GM04504 (cell line): Measurements from ENCODE around the gene SUGCT.

Source experiments
- DNase-seq: peaks from one replicate; pipeline ENCODE4 v3.0.0-alpha.2; 2012; ENCODE audit warnings: low read depth

SUGCT gene

DNA sequence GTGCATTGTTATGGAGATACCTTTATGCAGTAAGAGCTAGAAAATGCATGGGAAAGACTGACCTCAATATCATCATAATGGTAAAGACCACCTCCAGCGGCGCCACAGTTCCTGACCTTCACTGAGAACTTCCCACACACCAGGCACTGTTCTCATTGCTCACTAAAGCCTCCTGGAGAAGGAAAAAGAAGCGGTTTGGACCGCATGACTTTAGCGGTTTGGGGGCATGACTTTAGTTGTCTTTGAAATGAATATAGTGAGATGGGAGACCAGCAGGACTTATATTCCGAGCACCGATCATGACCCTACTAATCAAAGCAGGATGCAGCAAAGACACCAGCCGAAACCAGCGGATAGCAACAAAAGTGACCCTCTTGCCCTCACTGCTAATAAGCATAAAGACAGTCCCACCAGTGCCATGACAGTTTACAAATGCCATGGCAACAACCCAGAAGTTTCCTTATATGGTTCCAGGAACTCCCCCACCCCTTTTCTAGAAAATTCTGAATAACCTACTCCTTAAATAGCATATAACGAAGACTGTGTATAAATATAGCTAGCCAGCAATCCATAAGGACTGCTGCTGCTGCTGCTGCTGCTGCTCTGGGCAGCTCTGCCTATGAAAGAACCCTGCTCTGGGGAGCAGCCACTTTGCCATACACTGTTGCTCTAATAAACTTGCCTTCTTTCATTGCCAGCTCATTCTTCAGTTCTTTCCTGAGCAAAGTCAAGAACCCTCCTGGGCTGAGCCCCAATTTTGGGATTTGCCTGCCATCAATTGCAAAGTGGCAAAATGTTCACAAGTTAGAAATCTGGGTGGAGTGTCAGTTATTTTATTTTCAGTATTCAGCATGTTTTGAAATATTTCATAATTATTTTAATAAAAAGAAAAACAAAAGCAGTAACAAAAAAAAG is 694.1 kb downstream of the SUGCT start:
- DNase-seq = no peak

DNA sequence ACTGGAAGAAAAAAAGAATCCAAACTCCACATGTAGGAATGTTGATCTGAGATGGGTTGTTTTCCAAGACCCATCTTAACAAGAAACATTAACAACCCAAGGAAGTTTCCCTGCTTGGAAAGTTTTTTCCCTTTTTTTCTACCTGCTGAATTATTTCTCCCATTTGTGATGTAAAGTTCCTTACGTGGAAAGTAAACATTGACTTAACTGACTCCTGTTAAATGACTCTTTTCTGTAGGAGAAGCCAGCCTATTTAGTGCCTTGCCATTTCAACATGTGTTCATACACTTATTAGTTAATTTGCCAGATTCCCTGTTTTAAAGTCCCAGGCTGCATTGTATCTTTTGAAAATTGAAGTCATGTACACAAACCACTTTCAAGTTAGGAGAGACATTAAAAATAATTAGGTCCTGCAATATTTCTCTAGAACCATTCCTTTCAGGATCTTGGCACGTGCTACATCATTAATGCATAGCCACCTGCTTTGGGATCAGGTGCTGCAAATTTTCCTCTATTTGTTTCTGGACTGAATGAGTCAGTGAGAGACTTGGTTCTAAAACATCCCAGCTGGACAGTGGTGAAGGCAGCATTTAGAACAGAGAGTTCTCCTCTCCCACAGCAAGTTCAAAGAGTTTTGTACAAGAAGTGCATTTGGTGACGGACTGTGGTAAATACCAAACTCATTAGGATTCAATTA is 698.5 kb downstream of the SUGCT start:
- no peak for DNase-seq

DNA sequence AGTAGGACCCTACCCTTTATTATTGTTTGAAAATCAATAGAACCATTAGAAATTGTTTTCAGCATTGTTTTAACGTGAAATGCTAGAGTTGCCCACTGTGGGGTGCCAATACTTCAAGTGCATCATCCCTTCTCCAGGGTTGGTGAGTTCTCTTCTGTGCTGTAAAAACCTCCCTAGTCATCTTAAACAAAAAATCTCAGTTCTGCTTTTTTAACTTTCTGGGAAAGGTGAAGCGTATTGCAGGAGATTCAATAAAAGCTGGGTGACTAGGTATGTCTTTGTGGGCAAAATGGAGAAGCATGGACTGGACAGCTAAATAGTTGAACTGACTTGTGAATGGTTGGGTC is 699.1 kb downstream of the SUGCT start:
- DNase-seq = no peak

DNA sequence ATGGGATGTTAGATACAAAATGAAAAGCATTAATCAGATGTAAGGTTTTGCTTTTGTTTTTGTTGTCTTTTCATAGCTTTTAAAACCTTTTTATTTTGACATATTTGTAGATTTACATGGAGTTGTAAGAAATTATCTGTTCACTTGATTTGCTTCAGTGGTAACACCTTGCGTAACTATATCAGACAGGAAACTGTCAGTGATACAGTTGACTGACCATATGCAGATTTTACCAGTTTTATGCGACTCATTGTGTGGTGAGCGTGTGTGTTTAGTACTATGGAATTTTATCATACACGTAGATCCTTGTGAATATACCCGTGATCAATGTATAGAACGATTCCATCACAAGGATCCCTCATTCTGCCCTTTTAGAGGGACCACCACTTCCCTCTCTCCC is 701.4 kb downstream of the SUGCT start:
- DNase-seq = no peak

DNA sequence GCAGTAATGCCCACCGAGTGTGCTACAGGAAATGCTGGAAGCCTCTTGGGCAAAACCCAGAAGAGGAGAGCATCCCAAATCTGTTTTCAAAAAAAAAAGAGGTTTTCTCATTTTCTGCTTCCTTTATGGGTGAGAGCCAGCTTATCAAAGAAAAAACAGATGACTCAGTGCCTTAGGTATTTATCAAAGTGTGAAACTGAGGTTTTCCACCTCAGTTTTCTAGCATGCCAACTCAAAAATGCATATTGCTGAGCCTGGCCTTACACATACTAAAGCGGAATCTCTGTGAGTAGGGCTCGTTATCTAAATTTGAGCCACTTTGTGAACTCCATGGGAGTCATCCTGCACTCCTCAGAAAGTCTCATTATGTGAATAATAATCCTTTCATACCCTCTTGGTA is 705.1 kb downstream of the SUGCT start:
- DNase-seq = no peak

DNA sequence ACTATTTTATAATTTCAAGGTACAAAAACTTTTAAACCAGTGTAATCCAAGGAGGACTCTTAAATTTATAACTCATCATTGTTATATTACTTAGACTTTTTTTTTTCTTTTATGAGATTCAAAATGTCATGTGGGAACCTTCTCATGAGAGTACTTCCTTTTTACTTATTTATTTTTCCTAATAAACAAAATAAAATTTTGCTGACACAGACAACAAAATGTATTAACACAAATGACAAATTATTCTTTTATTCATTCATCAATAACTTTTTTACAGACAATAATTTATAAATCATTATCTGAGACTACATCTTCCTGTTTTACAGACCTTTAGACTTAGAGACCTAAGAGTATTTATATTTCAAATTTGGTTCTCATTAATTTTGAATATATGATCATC is 706.2 kb downstream of the SUGCT start:
- no peak for DNase-seq

DNA sequence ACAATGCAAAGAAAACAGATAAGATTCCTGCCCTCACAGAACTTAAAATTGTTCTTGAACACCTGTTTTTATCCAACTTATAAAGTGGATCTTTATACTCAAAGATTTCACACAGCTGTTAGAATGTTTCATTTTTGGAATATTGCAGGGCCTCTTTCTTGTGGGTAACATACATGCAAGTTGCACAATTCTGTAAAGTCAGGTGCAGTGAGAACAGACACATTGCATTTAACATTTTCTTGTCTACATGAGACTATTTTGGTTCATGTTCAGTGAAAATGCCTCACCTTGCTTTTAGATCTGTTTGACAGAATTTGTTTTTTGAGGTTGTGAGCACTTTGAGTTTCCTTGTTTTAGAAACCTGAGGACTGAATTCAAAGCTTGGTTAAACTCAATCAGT is 707.8 kb downstream of the SUGCT start:
- no peak for DNase-seq

DNA sequence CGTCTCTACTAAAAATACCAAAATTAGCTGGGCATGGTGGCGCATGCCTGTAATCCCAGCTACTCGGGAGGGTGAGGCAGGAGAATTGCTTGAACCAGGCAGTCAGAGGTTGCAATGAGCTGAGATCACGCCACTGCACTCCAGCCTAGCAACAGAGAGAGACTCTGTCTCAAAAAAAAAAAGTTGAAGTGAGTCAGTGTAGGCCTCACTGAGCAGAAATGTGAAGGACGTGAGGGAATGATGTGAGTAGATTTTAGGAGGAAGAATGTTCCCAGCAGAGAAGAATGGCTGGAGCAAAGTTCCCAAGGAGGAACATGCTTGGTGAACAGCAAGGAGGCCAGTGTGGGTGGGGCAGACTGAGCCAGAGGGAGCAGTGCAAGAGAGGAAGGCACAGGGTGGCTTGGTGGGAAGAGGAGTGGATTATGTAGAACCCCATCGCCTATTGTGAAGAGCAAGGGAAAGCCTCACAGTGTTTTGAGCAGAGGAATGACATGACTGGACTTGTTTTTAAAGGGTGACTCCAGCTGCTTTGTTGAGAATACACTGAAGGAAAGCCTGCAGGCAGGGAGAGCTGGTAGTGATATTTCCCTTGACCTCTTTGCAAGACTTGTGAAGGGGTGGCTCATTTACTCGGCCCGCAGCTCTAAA is 708.7 kb downstream of the SUGCT start:
- DNase-seq = peak; percentile 20

DNA sequence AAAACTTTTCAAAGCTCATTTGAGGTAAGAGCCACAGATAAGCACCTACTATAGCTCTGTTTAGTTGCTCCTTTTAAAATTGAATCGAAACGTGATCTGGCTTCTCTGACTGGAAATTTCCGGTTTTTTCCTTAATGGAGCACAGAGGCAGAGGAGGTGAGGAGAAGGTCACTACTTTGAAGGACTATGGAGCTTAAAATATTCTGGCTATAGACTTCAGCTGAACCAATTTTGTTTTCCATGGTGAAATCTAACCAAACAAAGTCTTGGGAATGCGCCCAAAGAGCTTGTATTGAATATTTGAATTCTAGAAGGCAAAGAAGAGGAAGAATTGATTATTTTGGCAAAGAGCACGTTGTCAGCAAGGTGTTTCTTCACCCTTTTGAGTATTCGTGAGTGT is 711.1 kb downstream of the SUGCT start:
- DNase-seq = no peak

DNA sequence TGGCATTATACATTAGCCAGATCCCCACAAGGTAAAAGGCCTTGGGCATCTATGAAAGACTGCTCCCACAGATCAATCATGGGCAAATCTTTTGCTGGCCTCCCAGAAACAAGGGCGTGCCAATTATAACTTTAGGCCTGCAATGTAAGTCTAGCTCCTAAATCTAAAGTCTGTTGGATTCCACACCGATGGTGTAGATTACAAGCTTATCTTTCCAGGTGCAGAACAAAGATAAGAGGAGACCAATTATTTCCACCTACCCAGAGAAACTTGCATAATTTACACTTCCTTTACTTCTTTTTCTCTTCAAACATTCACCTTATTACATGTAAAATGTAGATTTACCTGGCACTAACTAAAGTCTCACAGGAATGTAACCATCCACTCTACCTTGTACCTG is 713.1 kb downstream of the SUGCT start:
- DNase-seq = no peak

DNA sequence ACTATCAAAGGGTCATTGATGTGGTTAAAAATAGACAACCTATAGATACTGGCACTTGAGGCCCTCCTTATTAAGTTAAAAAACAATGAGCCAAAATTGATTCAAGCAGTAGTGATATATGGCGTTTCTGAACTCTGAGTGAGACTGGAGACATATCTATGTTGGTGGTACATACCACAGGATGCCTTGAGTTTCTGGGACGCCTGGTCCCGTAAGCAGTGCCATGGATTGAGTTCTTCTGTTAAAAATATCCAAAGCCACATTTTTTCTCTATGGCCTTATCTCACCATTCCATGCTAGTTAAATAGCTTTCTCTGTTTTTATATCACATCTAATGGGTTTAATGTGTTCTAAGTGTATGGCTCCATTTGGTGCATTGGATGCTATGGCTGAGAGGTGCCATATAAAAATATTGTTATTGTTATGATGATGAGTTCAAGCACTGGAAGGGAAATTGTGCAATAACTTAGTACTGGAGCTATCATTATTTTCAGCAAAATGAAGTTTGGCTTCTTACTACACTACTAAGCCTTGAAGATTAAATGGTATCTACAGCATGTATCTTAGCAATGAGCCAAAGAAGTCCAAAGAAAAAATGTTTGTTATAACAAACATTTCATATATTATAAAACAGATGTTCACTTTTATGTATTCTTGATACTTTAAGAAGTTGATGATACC is 713.9 kb downstream of the SUGCT start:
- no peak for DNase-seq

DNA sequence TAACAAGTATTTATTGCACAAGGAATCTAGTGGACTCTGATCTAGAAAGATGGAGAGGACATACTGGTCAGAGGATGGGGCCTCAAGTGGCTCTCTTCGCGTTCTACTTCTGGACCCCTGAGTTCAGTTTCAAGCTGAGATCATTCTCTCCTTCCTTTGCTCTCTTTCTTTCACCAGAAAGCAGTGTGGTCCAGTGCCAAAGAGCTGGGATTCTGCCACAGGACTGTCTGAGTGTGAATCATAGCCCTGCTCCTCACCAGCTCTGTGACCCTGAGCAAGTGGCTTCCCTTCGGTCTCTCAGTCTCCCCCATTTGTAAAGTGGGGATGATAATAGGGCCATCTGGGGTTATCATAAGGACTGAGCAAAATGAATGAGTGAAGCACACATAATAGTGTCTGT is 715.2 kb downstream of the SUGCT start:
- peak; percentile 6 for DNase-seq

DNA sequence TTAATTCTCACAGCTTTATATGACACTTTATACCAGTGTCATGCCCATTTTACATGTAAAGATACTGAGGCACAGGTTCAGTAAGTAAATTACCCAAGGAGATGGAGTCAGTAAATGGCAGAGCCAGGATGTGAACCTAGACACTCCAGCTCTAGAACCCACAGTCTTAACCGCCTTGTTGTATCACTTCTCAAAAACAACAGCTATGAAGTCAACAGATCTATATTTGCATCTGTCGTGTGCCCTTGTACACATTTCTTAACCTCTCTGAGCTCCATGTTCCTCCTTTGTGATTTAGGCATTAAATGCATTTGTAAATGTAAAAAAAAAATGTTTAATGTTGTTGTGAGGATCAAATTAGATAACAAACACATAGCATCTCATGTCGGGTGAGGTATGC is 716.2 kb downstream of the SUGCT start:
- DNase-seq = no peak

DNA sequence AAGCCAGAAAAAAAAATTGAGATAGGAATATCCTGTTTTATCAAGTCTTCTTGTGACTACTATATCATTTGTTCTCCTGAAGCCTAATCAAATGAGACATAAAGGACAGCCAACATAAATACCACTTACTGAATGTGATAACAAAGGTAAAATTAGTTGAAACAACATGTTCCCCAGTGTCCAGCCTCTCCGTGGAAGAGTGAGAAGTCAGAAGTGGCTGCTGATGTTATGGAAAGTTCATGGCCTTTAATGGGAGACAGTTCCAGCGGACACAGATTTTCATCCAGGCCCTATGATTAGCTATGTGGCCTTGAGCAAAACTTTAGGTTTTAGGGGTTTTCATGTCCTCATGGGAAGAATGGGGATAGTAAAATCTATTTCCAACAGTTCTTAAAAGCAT is 724.3 kb downstream of the SUGCT start:
- no peak for DNase-seq

DNA sequence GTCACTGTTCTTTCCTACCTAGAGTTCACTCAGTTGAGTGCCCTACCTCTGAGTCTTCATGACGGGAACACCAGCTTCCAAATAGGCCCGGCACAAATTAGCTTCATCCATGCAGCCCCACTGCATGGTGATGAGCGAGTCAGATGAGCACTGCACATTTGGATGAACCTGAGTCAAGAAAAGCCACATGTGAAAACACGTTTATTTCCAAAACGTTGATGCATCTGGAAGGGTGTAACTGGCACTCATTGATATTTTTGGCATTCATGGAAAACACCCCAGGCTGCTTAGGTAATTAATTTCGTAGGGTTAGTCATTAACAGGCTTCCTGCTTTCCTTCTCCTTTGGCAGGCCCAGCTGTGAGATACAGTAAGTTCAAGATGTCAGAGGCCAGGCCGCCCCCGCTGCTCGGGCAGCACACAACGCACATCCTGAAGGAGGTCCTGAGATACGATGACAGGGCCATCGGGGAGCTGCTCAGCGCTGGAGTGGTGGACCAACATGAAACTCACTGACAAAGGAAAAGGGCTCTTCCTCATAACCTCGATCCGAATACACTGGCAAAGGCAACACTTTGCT is 725.2 kb downstream of the SUGCT start:
- DNase-seq = no peak

DNA sequence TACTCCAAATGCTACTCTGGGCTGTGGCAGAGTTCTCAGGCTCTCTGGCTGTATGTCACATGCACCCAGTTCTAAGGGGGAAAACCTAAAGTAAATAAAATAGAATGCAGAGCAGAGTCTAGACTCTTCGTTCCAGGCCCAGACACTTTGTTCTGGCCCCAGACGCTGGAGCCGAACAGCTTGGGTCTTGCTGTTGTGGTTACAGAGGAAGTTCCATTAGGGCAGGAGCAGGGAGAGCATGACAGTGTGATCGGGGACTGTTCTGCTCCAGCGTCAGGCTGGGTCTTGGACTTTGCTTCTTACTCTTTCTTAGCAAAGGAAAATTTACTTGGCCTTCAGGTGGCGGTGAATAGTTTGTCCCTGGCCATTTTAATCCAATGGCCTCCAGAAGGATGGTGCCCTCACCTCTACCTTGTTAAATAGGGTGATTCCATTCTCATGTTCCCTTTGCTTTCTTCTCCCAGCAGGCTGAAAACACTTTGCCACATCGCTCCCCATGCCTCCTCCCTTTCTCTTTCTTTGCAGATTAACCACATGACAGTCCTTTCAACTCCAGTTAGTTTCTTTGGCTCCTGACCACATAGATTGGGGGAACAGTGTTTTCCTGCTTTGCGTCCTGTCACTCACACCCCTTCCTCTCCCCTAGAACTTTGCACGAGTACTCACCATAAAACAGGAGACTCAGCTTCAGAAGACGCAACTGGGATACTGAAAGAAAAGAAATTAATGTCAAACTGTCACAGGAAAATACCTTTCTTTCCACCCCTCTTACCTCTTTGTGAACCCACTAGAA is 730.8 kb downstream of the SUGCT start:
- DNase-seq = no peak

DNA sequence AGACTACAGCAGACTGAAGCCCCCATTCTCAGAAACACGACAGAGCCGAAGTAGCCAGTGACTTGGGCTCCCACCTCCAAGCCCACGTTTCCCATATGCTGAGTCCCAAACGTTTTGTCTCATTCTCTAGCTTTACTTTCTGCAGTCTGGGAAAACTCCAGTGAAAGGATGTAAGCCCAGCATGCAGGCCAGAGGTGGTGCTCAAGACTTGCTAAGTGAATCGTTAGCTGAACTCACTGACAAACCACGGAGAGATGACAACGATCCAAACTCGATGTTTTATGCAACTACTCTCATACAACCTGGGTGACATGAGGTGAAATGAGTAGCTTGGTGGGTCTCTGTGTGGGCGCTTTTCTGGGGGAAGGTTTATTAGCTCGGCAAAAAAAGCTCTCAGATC is 731.8 kb downstream of the SUGCT start:
- DNase-seq = no peak

DNA sequence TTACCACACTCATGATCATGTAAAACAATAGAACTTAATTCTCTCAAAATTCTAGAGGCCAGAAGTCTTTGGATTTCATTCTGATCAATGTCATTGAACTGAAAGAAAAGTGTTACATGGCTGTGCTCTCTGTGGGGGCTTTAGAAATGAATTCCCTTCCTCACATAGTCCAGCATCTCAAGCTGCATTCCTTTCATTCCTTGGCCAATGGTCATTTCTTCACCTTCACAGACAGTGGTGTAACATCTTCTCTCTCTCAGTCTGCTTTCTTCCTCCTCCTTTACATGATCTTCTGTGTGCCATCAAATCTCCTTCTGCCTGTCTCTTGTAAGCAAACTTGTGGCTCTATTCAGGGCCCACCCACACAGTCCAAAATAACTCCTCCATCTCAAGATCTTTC is 735.3 kb downstream of the SUGCT start:
- no peak for DNase-seq

DNA sequence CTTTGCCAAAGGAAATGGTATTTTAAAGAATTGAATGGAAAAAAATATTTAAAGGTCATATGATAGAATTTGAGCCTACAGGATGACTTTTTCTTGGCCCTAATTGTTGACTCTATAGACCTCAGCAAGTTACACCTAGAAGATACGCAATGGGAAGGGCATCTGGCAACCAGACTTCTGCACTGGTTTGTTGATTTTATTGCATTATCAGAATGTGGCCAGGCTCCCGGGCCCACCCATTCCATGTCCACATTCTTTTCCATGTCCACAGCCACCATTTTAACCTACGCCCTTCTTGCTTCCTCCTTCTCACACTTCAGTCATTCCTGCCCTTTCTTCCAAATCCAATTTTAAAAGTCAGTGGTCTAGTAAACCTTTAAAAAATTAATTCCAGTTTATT is 738.4 kb downstream of the SUGCT start:
- DNase-seq = no peak

DNA sequence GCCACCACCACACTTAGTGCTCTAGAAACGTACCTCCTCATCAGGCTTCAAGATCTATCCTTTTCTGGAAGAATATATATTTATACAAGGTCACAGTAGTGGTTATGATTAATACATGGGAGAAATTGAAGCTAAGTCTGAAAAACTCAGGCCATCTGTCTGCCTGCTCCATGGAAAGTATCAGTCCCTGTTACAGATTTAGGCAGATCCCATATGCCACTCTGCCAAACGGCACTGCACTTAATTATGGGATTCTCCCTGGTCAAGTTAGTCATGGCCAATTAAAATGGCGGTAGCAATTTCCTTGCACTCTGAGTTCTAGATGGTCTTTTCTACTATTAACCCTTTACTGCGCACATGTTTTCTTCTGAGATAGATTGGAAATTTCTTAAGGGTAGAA is 740.0 kb downstream of the SUGCT start:
- no peak for DNase-seq

DNA sequence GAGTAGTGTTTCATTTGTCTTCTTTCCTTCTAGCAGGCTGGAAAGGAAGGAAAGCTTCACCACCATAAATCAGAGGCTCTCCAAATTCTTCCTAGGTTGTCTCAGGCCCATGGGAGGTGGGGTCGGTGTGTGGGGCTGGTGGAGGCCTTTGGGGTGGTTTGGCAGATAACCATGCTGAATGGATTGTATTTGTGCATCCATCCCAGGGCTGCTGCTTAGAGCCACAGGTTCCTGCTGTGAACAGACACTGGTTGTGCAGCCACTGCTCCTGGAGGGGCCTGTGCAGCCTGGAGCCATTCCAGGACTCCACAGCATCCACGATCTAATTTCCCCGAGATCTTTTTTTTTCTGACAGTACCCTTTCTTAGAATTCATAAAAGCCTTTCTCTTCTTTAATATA is 741.8 kb downstream of the SUGCT start:
- no peak for DNase-seq
